ENCODE measurements around the gene TOP3A.

TOP3A gene

DNA sequence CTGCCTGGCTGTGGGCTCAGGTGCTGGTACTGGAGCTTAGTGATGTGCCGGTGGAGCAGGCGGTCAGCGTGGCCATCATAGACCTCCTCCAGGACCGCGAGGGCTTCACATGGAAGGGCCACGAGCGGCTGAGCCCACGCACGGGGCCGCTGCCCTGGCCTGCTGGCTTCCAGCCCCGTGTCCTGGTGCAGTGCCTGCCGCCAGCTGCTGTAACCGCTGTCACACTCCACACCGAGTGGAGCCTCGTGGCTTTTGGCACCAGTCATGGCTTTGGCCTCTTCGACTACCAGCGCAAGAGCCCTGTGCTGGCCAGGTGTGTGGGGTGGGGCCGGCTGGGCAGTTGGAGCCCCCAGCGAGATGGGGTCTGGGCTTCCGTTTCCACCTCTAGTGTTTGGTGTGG lies 77.3 kb downstream of the TOP3A start:
- ChIA-PET POLR2A (no interaction called here), CTCF (interaction anchor here (0.9 to 1.8 kb wide), 2 partner anchors 10 to 21 kb away, joined by 3 to 5 read pairs; no protein-coding TSS in a partner anchor)
- TF ChIP-seq, protein P1, sequence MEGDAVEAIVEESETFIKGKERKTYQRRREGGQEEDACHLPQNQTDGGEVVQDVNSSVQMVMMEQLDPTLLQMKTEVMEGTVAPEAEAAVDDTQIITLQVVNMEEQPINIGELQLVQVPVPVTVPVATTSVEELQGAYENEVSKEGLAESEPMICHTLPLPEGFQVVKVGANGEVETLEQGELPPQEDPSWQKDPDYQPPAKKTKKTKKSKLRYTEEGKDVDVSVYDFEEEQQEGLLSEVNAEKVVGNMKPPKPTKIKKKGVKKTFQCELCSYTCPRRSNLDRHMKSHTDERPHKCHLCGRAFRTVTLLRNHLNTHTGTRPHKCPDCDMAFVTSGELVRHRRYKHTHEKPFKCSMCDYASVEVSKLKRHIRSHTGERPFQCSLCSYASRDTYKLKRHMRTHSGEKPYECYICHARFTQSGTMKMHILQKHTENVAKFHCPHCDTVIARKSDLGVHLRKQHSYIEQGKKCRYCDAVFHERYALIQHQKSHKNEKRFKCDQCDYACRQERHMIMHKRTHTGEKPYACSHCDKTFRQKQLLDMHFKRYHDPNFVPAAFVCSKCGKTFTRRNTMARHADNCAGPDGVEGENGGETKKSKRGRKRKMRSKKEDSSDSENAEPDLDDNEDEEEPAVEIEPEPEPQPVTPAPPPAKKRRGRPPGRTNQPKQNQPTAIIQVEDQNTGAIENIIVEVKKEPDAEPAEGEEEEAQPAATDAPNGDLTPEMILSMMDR (IDR thresholded peaks at IDR 0.05; ENCODE audit: control extremely low read depth, extremely low read depth, low read depth, missing control alignments), result no peak
- no peak for DNase-seq (ENCODE audit: extremely low spot score)

GRCh38 chr17:18236494-18236893 lies 78.3 kb downstream of the TOP3A start:
- DNase-seq (ENCODE audit: extremely low spot score), result no peak
- TF ChIP-seq, protein P1 (IDR thresholded peaks at IDR 0.05; ENCODE audit: control extremely low read depth, extremely low read depth, low read depth, missing control alignments), result no peak
- POLR2A ChIA-PET, result no interaction called here
- CTCF ChIA-PET, result interaction anchor here (0.9 to 2.1 kb wide), 3 partner anchors 11 to 18 kb away, joined by 3 to 8 read pairs (median 3); no protein-coding TSS in a partner anchor

DNA sequence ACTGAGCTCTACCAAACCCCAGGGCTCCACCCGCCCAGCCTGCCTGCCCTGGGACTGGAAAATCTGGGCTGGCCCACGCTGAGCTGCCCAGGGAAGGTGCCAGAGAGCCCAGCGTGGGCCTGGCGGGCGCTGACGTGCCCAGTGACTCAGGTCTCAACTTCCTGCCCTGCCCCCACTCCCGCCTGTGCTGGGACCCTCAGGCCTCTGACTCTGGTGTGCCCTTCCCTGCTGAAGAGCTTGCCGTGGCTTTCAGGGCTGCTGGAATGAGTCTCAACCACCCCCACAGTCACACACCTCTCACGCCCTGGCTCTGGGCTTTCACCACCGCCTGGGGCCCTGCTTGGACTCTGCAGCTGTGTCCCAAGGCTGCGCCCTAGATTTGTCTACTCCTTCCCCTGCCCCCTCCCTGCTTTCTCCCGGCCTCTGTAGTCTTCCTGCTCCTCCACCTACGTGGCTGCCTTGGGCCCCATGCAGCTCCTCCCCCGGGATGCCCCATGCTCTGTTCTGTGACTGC lies 79.0 kb downstream of the TOP3A start:
- no peak for DNase-seq (ENCODE audit: extremely low spot score)
- ChIA-PET CTCF (interaction anchor here (1.3 to 2.1 kb wide), 2 partner anchors 13 to 17 kb away, joined by 3 to 8 read pairs; no protein-coding TSS in a partner anchor), POLR2A (interaction anchor here (1.0 kb wide), 1 partner anchor 10 kb away, joined by 3 read pairs; the partner anchor contains the start of gene LLGL1)
- TF ChIP-seq, protein P1 (IDR thresholded peaks at IDR 0.05; ENCODE audit: control extremely low read depth, extremely low read depth, low read depth, missing control alignments), result no peak

GRCh38 chr17:18234853-18235380 lies 79.9 kb downstream of the TOP3A start:
- no peak for DNase-seq (ENCODE audit: extremely low spot score)
- TF ChIP-seq, protein P1 (IDR thresholded peaks at IDR 0.05; ENCODE audit: control extremely low read depth, extremely low read depth, low read depth, missing control alignments), result no peak
- CTCF ChIA-PET, result interaction anchor here (2.1 kb wide), 1 partner anchor 14 kb away, joined by 8 read pairs; no protein-coding TSS in a partner anchor
- POLR2A ChIA-PET, result interaction anchor here (1.0 kb wide), 1 partner anchor 10 kb away, joined by 3 read pairs; the partner anchor contains the start of gene LLGL1

GRCh38 chr17:18233803-18234518 lies 80.8 kb downstream of the TOP3A start:
- ChIA-PET POLR2A (no interaction called here), CTCF (interaction anchor here (0.9 kb wide), 1 partner anchor 17 kb away, joined by 3 read pairs; no protein-coding TSS in a partner anchor)
- TF ChIP-seq, protein P1 (IDR thresholded peaks at IDR 0.05; ENCODE audit: control extremely low read depth, extremely low read depth, low read depth, missing control alignments), result no peak
- DNase-seq (ENCODE audit: extremely low spot score), result no peak

GRCh38 chr17:18231164-18231563 lies 83.6 kb downstream of the TOP3A start:
- ChIA-PET POLR2A (no interaction called here), CTCF (interaction anchor here (1.1 to 2.6 kb wide), 4 partner anchors 9 to 89 kb away, joined by 3 to 14 read pairs (median 8); no protein-coding TSS in a partner anchor)
- no peak for DNase-seq (ENCODE audit: extremely low spot score)
- TF ChIP-seq, protein P1 (IDR thresholded peaks at IDR 0.05; ENCODE audit: control extremely low read depth, extremely low read depth, low read depth, missing control alignments), result no peak
